WTC11 (cell line): ENCODE results near the gene WAC.

Experiments used
- AFF4 ChIP-seq: sonication (generic); formaldehyde crosslinking; IDR thresholded peaks from 2 replicates; pipeline ENCODE4 v1.8.1; 2023; ENCODE audit warnings: mild to moderate bottlenecking, missing genetic modification reagents, borderline replicate concordance
- CREM ChIP-seq: sonication (generic); formaldehyde crosslinking; IDR thresholded peaks from 2 replicates; pipeline ENCODE4 v1.8.1; 2022; ENCODE audit warnings: mild to moderate bottlenecking, missing genetic modification reagents, moderate library complexity
- CTCF ChIP-seq: fragments of 200-600 bp; IDR thresholded peaks from 2 replicates; pipeline ENCODE4 v1.8.0; 2022; ENCODE audit warnings: antibody characterized with exemption
- E2F4 ChIP-seq: sonication (generic); formaldehyde crosslinking; IDR thresholded peaks from 2 replicates; pipeline ENCODE4 v1.8.1; 2022; ENCODE audit warnings: low read depth, mild to moderate bottlenecking, moderate library complexity, missing genetic modification reagents, borderline replicate concordance
- EMX1 ChIP-seq: fragments of 250-450 bp; sonication (Bioruptor Pico); IDR thresholded peaks from 2 replicates; pipeline ENCODE4 v1.8.0; 2021; ENCODE audit warnings: mild to moderate bottlenecking
- HMGXB4 ChIP-seq: sonication (generic); formaldehyde crosslinking; IDR thresholded peaks from 2 replicates; pipeline ENCODE4 v1.8.1; 2023; ENCODE audit warnings: mild to moderate bottlenecking, moderate library complexity, missing genetic modification reagents
- JUN ChIP-seq: sonication (generic); formaldehyde crosslinking; IDR thresholded peaks from 2 replicates; pipeline ENCODE4 v1.8.0; 2023; ENCODE audit warnings: mild to moderate bottlenecking, missing genetic modification reagents
- MAX ChIP-seq: sonication (generic); formaldehyde crosslinking; IDR thresholded peaks from 2 replicates; pipeline ENCODE4 v1.8.0; 2022; ENCODE audit warnings: mild to moderate bottlenecking, missing genetic modification reagents
- NR2C2 ChIP-seq: sonication (generic); formaldehyde crosslinking; IDR thresholded peaks from 2 replicates; pipeline ENCODE4 v1.8.0; 2022; ENCODE audit warnings: mild to moderate bottlenecking, missing genetic modification reagents
- ZNF425 ChIP-seq: fragments of 250-450 bp; sonication (Bioruptor Pico); conservative IDR thresholded peaks from 2 replicates; pipeline ENCODE4 v1.9.0; 2021; ENCODE audit warnings: mild to moderate bottlenecking
- ZSCAN18 ChIP-seq: fragments of 250-450 bp; sonication (Bioruptor Pico); IDR thresholded peaks from 2 replicates; pipeline ENCODE4 v2.1.2; 2022; ENCODE audit warnings: mild to moderate bottlenecking, moderate library complexity

GRCh38 chr10:28540145-28540544, 7.2 kb downstream of the WAC start:
- TF ChIP-seq JUN (CRISPR knock-in tag) = no peak
- TF ChIP-seq CTCF = no peak
- TF ChIP-seq ZNF425 (CRISPR knock-in tag) = no peak
- TF ChIP-seq ZSCAN18 = no peak
- TF ChIP-seq MAX (CRISPR knock-in tag) = no peak
- no peak for TF ChIP-seq AFF4 (CRISPR knock-in tag)
- no peak for TF ChIP-seq E2F4
- no peak for TF ChIP-seq CREM
- no peak for TF ChIP-seq NR2C2 (CRISPR knock-in tag)
- TF ChIP-seq HMGXB4 = no peak
- TF ChIP-seq EMX1 = no peak
